ENCODE measurements around the gene CREG2. TPM values are rescaled to one million over a fixed set of nuclear protein-coding genes. Genes with fewer than 3 reads are reported as not detected.
"Not testable (repeated sequence)": the region's sequence is repeated elsewhere in the genome, so short reads cannot be mapped to it uniquely, and the experiment has no call there.

The CREG2 gene
- total RNA-seq, 1 experiment from 2014 or later, result not detected

DNA sequence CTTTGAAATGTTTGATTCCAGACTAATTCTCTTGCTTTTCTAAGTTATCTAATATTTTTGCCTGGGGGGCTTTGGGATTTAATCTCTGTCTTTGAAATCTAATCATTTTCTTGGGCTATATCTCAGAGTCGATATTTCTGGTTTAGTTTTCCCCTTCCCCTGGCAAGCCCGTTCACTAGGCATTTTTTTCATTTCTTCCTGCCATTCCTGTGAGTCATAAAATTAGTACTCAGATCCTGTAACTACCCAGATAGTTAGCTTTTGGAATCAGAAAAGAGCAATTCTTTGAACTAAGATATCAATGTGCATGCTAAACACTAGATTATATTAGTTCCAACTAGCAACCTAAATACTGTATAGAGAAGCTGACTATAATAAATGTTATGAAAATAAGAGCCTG is 49.4 kb downstream of the CREG2 start:
- in situ Hi-C loops (cut with HindIII; ENCODE audit: low pct_unique_long_range_greater_than_20kb, low sequenced_read_pairs), result no loop called here
- DNase-seq (ENCODE audit: low read depth, low spot score), result no peak

DNA sequence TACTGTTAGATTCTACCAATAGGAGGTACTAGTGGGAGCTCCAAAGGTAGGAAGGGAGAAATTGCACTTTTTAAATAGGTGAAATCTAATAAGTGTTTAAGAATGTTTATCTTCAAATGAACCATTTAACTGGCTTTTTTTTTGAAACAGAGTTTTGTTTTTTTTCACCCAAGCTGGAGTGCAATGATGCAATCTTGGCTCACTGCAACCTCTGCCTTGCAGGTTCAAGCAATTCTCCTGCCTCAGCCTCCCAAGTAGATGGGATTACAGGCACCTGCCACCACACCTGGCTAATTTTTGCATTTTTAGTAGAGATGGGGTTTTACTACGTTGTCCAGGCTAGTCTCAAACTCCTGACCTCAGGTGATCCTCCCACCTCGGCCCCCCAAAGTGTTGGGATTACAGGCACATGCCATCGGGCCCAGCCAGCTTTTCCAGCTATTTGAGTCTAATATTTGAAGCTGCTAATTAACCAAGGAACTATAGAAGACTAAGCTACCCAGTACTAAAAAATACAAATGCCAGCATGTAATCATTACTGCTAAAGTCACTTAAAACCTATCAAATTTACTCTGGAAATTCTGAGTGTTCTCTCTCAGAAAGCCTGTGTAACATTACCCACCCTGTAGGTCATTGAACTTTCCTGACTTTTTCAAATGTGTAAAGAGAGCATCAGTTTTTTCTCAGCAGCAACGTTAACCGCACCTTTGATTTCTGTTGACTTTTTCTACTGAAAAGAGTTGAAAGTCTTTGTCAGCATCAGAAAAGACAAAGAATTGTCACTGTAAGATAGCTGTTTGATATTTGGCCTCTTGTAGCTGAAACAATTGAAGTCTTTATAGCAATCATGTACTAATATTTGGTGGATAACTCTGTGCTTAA is 54.2 kb downstream of the CREG2 start:
- DNase-seq (ENCODE audit: low read depth, low spot score), result no peak
- in situ Hi-C loops (cut with HindIII; ENCODE audit: low pct_unique_long_range_greater_than_20kb, low sequenced_read_pairs), result no loop called here

DNA sequence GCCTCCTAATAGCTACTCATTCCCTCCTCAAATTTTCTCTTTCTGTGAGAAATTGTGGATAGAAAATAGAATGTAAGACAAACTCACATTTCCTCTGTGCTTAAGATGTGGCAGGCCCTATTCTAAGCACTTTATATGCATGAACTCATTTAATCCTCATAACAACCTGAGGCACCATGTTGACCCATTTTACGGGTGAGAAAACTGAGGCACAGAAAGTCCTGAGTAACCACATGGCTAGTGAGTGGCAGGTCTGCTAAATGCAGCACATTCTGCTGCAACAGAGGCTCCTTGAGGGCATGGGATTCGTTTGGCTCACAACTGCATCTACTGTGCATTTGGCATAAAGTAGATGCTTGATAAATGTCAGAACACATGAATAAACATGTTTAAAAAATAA is 56.1 kb downstream of the CREG2 start:
- DNase-seq (ENCODE audit: low read depth, low spot score), result no peak
- in situ Hi-C loops (cut with HindIII; ENCODE audit: low pct_unique_long_range_greater_than_20kb, low sequenced_read_pairs), result no loop called here

DNA sequence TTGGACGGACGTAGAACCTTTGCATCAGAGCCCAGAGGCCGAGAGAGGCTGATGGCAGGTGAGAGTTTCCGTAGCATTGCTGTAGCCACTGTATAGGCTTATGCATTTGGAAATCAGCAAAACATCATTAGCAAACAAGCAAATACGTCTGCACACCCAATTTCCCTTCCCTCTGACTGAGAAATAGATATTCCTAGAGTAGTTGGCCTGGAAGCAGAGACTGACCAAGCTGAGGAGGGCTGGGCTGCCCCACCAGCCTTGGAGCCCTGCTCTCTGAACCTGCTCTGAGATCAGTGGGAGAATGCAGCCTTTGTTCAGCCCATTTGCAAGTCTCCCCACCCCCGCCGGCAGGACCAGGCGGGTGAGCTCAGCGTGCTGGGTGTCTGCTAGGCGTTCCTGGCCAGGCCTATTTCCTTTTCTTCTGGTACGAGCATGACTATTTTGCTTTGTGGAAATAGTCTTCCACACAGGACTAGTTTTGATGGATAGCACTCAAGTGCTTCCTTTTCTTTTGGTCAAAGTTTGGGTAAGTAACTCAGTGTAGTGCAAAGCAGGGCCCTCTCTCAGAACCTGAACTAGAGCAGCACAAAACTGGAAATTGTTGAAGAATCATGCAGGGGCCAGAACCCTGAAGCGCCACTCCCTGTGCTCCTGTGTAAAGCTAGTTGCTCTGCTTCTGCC is 56.9 kb downstream of the CREG2 start:
- DNase-seq (ENCODE audit: low read depth, low spot score), result peak; percentile 65
- in situ Hi-C loops (cut with HindIII; ENCODE audit: low pct_unique_long_range_greater_than_20kb, low sequenced_read_pairs), result no loop called here

DNA sequence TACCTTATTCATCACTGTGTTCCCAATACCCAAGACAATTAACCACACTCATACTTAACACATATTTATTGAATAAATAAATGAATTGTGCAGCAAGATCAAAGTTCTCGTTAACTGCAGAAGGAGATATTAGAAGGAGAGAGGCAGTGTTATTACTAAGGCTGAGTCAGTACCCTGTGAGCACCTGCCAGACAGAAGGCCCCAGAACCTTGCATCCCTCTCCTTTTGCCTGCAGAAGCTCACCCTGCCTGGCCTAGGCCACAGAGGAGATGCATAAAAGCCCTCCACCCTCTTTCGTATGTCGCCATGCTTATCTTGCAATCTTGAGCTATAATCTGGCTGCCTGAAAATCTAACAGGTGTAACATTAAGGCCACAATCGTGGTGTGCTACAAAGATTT is 58.3 kb downstream of the CREG2 start:
- in situ Hi-C loops (cut with HindIII; ENCODE audit: low pct_unique_long_range_greater_than_20kb, low sequenced_read_pairs), result no loop called here

DNA sequence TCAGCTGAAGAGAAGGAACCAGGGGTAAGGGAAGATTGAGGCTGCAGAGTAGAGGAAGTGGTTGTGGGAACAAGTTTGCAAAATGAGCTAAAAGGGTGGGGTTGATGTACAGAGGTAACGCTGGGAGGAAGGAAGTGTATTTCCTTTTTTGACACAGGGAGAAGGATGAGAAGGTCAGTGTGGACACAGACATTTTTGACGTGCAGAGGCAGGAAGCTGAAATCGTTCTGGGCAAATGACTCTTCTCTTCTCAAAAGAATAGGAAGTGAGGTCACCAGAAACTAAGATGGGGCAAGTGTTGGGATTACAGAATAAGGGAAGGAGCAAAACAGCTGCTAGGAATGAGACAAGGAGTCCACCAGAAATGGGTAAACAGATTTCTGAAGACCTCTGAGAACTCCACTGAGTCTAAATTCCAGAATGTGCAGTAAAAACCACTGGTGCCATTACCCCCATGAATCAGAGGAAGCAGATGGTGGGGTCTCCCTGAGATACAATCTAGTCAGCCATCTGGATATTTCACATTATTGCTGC is 58.8 kb downstream of the CREG2 start:
- DNase-seq (ENCODE audit: low read depth, low spot score), result no peak
- in situ Hi-C loops (cut with HindIII; ENCODE audit: low pct_unique_long_range_greater_than_20kb, low sequenced_read_pairs), result no loop called here

More for the DNA sequence above, 58.3 kb downstream of the CREG2 start:
- no peak for DNase-seq (ENCODE audit: low read depth, low spot score)

DNA sequence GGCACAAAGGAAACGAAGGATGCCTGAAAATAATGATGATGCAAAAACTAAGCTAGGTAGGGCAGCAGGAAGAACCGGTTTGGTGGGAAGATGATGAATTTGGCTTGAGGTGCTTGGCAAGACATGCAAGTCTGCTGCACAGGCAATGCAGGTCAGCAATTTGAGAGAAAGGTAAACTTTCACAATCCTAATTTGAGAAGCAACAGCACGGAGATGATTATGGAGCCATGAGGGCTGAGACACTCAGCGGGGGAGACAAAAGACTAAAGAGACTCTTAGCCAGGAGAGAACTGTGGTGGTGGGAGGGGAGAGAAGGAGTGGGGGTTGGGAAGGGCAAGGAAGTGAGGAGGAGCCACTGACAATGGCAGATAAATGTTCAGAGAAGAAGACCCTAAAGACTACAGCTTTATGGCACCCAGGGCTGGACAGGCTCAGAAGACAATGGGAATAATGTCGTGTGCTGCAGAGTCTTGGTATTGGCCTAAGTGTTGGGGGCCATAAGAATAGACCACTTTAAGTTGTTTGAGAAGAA is 59.4 kb downstream of the CREG2 start:
- DNase-seq (ENCODE audit: low read depth, low spot score), result no peak
- in situ Hi-C loops (cut with HindIII; ENCODE audit: low pct_unique_long_range_greater_than_20kb, low sequenced_read_pairs), result no loop called here

DNA sequence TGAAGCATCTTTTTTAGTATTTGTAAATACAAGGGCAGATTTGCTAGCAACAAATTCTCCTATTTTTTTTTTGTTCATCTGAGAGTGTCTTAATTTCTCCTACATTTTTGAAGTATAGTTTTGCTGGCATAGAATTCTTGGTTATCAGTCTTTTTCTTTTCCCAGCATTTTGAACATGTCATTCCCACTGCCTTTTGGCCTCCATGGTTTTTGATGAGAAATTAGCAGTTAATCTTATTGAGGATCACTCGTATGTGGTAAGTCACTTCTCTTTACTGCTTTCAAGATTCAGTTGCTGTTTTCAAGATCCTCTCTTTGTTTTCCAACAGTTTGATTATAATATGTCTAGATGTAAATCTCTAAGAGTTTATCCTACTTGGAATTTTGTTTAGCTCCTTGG is 61.9 kb downstream of the CREG2 start:
- no peak for DNase-seq (ENCODE audit: low read depth, low spot score)
- in situ Hi-C loops (cut with HindIII; ENCODE audit: low pct_unique_long_range_greater_than_20kb, low sequenced_read_pairs), result no loop called here

DNA sequence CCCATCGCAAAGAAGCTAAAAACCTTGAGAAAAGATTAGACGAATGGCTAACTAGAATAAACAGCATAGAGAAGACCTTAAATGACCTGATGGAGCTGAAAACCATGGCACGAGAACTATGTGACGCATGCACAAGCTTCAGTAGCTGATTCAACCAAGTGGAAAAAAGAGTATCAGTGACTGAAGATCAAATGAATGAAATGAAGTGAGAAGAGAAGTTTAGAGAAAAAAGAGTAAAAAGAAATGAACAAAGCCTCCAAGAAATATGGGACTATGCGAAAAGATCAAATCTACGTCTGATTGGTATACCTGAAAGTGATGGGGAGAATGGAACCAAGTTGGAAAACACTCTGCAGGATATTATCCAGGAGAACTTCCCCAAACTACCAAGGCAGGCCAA is 70.7 kb downstream of the CREG2 start:
- DNase-seq (ENCODE audit: low read depth, low spot score); in situ Hi-C loops (cut with HindIII; ENCODE audit: low pct_unique_long_range_greater_than_20kb, low sequenced_read_pairs): not testable (repeated sequence)

DNA sequence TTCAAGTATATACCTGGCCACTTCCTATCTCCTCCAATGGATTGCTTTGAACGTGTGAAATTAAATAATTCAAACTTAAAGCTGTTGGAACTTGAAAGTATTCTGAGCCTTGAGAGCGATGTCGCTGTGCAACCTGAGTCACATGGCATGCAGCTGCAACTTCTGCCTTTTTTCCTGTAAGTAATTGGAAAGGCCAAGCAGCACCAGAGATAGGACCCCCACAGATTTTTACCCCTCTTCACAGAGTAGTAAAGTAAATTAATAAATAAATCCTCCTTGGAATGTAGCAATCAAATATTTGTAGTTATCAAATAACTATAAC is 75.6 kb downstream of the CREG2 start:
- no peak for DNase-seq (ENCODE audit: low read depth, low spot score)
- in situ Hi-C loops (cut with HindIII; ENCODE audit: low pct_unique_long_range_greater_than_20kb, low sequenced_read_pairs), result no loop called here

DNA sequence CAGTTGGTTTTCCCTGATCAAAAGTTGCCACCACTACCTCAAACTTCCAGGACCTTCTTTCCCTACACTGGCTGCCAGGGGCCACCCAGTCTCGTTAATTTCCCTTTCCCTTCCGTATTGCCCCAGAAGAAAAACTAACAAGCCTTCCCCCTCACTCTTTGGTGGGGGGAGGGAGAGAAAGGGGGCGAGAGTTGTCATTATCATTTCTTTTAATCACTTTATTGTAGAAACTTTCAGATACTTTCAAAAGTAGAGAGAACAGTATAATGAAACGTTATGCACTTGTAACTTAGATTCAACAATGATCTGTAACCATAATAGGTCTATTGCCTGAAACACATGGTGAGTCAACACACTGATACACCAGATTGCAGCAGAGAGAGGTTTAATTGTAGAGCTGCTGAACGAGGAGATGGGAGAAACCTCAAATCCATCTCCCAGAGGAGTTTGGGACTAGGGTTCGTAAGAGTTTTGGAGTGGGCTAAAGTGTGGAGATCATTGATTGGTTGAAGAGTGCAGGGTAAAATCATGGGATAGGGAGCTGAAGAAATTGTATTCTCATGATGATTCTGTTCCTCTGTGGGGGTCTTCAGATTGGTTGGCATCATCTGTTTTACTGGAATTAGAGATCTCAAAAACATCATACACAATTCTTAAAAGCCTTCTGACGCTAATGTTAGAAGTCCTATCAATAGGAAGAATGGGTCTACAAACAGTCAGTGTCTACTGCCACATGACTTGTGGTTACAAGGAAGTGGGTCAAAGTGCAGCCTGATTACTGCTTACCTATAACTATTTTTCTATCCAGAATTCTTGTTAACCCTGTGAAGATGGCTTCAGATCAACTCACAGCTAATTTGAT is 76.2 kb downstream of the CREG2 start:
- DNase-seq (ENCODE audit: low read depth, low spot score), result no peak
- in situ Hi-C loops (cut with HindIII; ENCODE audit: low pct_unique_long_range_greater_than_20kb, low sequenced_read_pairs), result no loop called here

DNA sequence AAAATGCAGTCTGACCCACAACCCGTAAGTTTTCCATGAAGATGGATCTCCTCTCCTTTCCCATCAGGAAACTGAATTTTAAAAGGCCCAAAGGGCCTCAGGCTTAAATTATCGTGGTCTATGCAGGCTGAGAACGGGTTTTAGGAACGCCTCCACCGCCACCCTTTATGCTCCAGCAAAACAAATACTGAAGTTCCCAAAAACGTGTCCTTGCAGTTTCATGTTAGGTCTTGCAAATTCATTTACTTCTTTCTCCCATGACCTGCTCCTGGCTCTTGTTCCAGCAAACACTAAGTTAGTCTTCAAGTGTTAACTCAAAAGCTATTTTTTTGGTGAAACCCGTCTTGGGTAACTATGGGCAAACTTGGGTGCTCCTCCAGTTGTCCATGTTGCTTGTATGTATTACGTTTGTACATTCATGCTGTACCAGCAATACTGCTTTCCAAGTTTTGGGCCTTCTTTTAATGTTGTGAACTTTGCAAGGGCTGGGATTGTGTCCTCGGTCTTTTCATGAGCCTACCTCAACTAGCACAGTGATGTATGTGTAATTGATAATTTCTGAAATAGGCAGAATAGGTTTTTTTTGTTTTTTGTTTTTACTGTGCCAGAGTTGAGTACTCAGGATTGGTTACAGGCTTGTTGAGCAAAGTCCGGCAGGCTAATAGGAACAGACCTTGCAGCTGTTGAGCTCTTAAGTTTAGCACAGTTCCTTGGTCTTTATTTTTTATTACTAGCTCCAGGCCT is 77.0 kb downstream of the CREG2 start:
- DNase-seq (ENCODE audit: low read depth, low spot score), result no peak
- in situ Hi-C loops (cut with HindIII; ENCODE audit: low pct_unique_long_range_greater_than_20kb, low sequenced_read_pairs), result no loop called here

DNA sequence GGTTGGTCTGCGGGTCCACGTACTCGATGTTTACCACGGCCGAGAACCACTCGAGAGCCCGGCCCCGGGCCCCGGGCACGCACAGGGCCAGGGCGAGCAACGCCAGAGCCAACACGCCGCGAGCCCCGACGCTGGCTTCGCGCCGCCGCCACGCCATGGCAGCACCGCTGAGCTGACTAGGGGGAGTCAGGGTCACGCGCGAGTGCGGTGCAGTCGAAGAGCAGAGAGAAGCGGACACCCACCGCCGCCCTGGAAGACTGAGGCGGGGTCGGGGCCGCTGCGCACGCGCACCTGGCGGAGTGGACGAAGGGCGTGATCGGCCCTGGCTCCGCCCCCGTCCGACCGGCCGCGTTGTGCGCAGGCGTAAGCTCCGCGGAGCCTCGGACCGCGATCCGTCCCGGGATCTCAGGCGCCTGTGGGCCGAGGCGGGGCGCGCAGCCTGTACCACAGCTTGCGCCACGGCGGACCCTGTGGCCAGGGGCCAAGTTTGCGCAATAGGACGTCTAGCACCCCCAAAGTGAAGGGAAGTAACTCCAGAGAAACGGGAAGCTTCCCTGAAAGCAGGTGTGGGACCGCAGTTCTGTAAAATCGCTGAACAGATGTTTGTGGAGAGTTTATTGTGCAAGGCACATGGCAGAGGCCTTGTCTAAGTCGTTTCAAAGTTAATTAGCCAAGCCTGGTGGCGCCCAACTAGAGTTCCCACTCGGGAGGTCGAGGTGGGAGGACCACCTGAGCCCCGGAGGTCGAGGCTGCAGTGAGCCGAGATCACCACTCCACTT is 78.7 kb downstream of the CREG2 start, which contains the start of gene RNF149:
Gene RNF149 (minus strand): TSS at position 270 of the 779 bp plus-strand sequence. CDS start 113 bp downstream, at position 157.
- DNase-seq (ENCODE audit: low read depth, low spot score), result peak; percentile 87
- in situ Hi-C loops (cut with HindIII; ENCODE audit: low pct_unique_long_range_greater_than_20kb, low sequenced_read_pairs), result no loop called here

DNA sequence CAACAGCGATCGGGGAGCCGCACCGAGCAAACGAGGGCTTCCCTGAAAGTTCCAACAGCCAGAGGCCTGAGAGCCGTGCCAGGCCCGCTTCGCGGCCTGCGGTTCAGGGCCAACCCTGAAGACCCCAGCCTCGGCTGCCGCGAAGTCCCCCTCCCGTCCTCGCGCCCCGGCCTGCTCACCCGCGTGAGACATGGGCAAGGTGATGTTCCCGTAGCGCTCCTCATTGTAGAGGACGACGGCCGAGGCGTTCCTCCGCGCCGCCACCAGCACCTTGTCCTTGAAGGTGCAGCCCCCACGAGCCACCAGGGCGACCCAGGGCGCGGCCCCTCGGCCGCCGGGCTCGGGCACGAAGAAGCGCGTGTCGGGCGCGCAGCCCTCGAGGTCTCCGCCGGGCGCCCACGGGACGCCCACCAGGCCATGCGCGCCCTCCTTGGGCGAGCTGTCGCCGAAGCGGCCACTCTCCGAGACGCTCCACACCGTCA is 79.3 kb downstream of the CREG2 start:
- in situ Hi-C loops (cut with HindIII; ENCODE audit: low pct_unique_long_range_greater_than_20kb, low sequenced_read_pairs), result no loop called here
- no peak for DNase-seq (ENCODE audit: low read depth, low spot score)

DNA sequence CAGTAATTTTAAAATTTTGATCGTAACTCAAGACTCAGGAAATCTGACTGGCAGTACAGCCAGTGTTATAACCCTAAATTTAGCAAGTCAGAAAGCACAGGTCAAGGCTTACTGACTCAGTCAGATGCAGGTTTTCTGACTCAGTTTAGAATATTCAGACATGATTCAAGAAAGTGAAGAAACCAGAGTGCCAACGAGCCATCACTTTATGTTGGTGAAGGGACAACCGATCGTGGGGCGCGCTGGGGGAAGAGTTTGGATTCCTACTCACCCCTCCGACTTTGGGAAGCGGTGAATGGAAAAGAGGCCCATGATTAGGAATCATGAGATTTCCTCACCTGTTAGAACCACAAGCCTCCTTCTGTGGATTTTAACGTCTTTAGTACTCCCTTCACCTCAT is 79.8 kb downstream of the CREG2 start:
- DNase-seq (ENCODE audit: low read depth, low spot score), result no peak
- in situ Hi-C loops (cut with HindIII; ENCODE audit: low pct_unique_long_range_greater_than_20kb, low sequenced_read_pairs), result no loop called here

DNA sequence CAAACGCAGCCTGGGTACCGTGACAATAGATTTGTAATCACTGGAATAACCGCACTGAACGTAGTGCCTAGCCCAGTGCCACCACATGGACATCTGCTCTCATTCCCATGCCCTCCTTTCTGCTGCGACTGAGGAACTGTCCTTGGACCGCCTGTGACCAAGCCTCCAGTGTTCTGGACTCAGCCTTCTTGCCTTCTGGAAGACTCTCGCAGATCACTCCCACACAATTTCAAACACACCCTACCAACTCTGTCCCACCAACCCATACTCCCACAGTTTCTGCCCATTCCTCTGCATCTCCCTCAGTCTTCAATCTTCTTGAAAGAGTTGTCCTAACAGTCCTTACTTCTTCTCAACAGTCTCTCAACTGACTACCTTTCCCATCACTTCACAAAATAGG is 80.9 kb downstream of the CREG2 start:
- DNase-seq (ENCODE audit: low read depth, low spot score), result no peak
- in situ Hi-C loops (cut with HindIII; ENCODE audit: low pct_unique_long_range_greater_than_20kb, low sequenced_read_pairs), result no loop called here
